A549 (cell line): ENCODE measurements around the gene PDIA6.

ENCODE experiments used
- CBX2 ChIP-seq: fragments of 200-600 bp; sonication (generic); IDR thresholded peaks from 2 replicates; pipeline ENCODE4 v1.6.1; 2016; ENCODE audit warnings: low read depth, mild to moderate bottlenecking, borderline replicate concordance
- CEBPB ChIP-seq, 2 experiments: fragments of >200 bp in 1 of 2; sonication (Bioruptor Twin) in 1 of 2; formaldehyde crosslinking in 1 of 2; IDR thresholded peaks; 2 replicates each; pipeline ENCODE4 v1.6.1; 2012 to 2016
- CHD4 ChIP-seq: fragments of 200-600 bp; sonication (generic); IDR thresholded peaks from 2 replicates; pipeline ENCODE4 v1.6.1; 2016; ENCODE audit warnings: antibody characterized with exemption, mild to moderate bottlenecking, borderline replicate concordance
- RCOR1 ChIP-seq: fragments of 150-350 bp; IDR thresholded peaks from 2 replicates; pipeline ENCODE4 v1.6.1; 2014; ENCODE audit warnings: antibody characterized with exemption, low read length, low read depth

DNA sequence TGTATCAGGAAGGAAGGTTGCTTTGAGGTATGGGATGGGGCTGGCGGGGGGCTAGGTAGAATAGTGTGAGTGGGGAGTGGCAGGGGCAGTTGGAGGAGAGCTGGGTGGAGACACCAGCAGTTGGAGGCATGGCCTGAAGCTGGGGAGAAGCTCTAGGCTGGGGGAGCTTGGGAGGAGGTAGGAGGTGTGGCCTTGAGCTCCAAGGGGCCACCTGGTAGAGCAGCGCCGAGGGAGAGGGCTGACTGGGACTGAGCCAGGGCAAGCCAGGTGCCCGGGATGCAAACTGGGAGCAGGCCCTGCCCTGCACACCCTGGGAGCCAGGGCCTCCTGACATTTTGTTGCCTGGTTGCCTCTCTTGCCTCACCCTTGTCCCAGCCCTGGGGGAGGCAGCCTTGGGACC lies 33.1 kb upstream of the PDIA6 start:
- TF ChIP-seq CBX2 (no peak), CHD4 (no peak), RCOR1 (no peak), CEBPB (IDR thresholded peaks at IDR 0.05) (no peak)
